Neural cell (in vitro differentiated cells): ENCODE data around the gene ANTXR2. TPM values are rescaled to one million over a fixed set of nuclear protein-coding genes. Genes with fewer than 3 reads are reported as not detected.

Source experiments
- H2AFZ ChIP-seq: fragments of 200-600, 300-800 bp; sonication (generic), shearing (Covaris generic); 2 replicates; pipeline ENCODE4 v1.6.0; 2014; ENCODE audit warnings: low read depth, mild to moderate bottlenecking, antibody characterized with exemption, low read length, moderate library complexity
- H3F3A ChIP-seq: fragments of 200-600 bp; shearing (Covaris generic); 2 replicates; pipeline ENCODE4 v1.6.1; 2016; ENCODE audit warnings: mild to moderate bottlenecking, moderate library complexity, mixed read lengths, antibody characterized with exemption, low read length; ENCODE audit not compliant: insufficient read depth, poor library complexity, severe bottlenecking
- H3K27ac ChIP-seq: fragments of 200-600, 300-800 bp; sonication (generic), shearing (Covaris generic); 2 replicates; pipeline ENCODE4 v1.5.1; 2014; ENCODE audit warnings: mild to moderate bottlenecking, low read length, moderate library complexity
- H3K27me3 ChIP-seq: fragments of 300-800, 200-600 bp; sonication (generic), shearing (Covaris generic); 2 replicates; pipeline ENCODE4 v1.6.0; 2014; ENCODE audit warnings: mild to moderate bottlenecking, low read depth, low read length, moderate library complexity; ENCODE audit not compliant: insufficient read depth
- H3K36me3 ChIP-seq: fragments of 300-800, 200-600 bp; sonication (generic), shearing (Covaris generic); 2 replicates; pipeline ENCODE4 v1.5.1; 2014; ENCODE audit warnings: mild to moderate bottlenecking, antibody characterized with exemption, low read length, moderate library complexity; ENCODE audit not compliant: insufficient read depth
- H3K4me2 ChIP-seq: fragments of 300-800, 200-600 bp; sonication (generic), shearing (Covaris generic); 2 replicates; pipeline ENCODE4 v1.6.0; 2014; ENCODE audit warnings: mild to moderate bottlenecking, low read length
- H3K4me3 ChIP-seq: fragments of 300-800, 200-600 bp; sonication (generic), shearing (Covaris generic); 2 replicates; pipeline ENCODE4 v1.5.1; 2014; ENCODE audit warnings: mild to moderate bottlenecking, low read length, moderate library complexity
- H3K79me2 ChIP-seq: fragments of 200-600 bp; shearing (Covaris generic); replicated peaks from 2 replicates; pipeline ENCODE4 v1.6.0; 2014; ENCODE audit warnings: mild to moderate bottlenecking, low read length, moderate library complexity; ENCODE audit not compliant: insufficient read depth
- H3K9ac ChIP-seq: fragments of 300-800, 200-600 bp; sonication (generic), shearing (Covaris generic); 2 replicates; pipeline ENCODE4 v1.6.1; 2016; ENCODE audit warnings: mild to moderate bottlenecking, low read length, mixed read lengths
- H3K9me2 ChIP-seq: fragments of 200-600 bp; shearing (Covaris generic); 2 replicates; pipeline ENCODE4 v1.6.1; 2016; ENCODE audit warnings: mild to moderate bottlenecking, low read length, mixed read lengths; ENCODE audit not compliant: insufficient read depth
- H3K9me3 ChIP-seq: fragments of 200-600, 300-800 bp; sonication (generic), shearing (Covaris generic); 2 replicates; pipeline ENCODE4 v1.6.1; 2016; ENCODE audit warnings: mild to moderate bottlenecking, mixed run types, low read length, moderate library complexity, mixed read lengths
- H4K20me1 ChIP-seq: fragments of 200-600 bp; shearing (Covaris generic); 2 replicates; pipeline ENCODE4 v1.6.1; 2016; ENCODE audit warnings: mild to moderate bottlenecking, mixed run types; ENCODE audit not compliant: insufficient read depth
- CTCF ChIP-seq: fragments of 450-650 bp; IDR thresholded peaks from 2 replicates; pipeline ENCODE4 v1.5.1; 2014; ENCODE audit warnings: antibody characterized with exemption, mild to moderate bottlenecking, moderate library complexity; ENCODE audit not compliant: poor library complexity, severe bottlenecking
- EP300 ChIP-seq: fragments of 450-650 bp; conservative IDR thresholded peaks from 2 replicates; pipeline ENCODE4 v1.6.1; 2014; ENCODE audit warnings: antibody characterized with exemption, mild to moderate bottlenecking, moderate library complexity; ENCODE audit not compliant: poor library complexity, severe bottlenecking
- EZH2 ChIP-seq: fragments of 200-600, 300-800 bp; shearing (Covaris generic), sonication (generic); IDR thresholded peaks from 2 replicates; pipeline ENCODE4 v1.6.1; 2014; ENCODE audit warnings: antibody characterized with exemption, low read length, borderline replicate concordance, mild to moderate bottlenecking; ENCODE audit not compliant: insufficient read depth, poor library complexity, severe bottlenecking
- MXI1 ChIP-seq: fragments of 450-650 bp; conservative IDR thresholded peaks from 2 replicates; pipeline ENCODE4 v1.6.1; 2014; ENCODE audit warnings: antibody characterized with exemption, mild to moderate bottlenecking; ENCODE audit not compliant: poor library complexity, severe bottlenecking
- POLR2AphosphoS5 ChIP-seq: IDR thresholded peaks from 2 replicates; pipeline ENCODE4 v1.6.1; 2012
- RAD21 ChIP-seq: fragments of 450-650 bp; conservative IDR thresholded peaks from 2 replicates; pipeline ENCODE4 v1.6.1; 2014; ENCODE audit warnings: antibody characterized with exemption, mild to moderate bottlenecking, moderate library complexity
- REST ChIP-seq: IDR thresholded peaks from 2 replicates; pipeline ENCODE4 v1.6.1; 2012; ENCODE audit warnings: borderline replicate concordance
- SMC3 ChIP-seq: fragments of 450-650 bp; conservative IDR thresholded peaks from 2 replicates; pipeline ENCODE4 v1.6.1; 2014; ENCODE audit warnings: antibody characterized with exemption, mild to moderate bottlenecking, moderate library complexity; ENCODE audit not compliant: poor library complexity
- TAF1 ChIP-seq: IDR thresholded peaks from 2 replicates; pipeline ENCODE4 v1.6.1; 2012; ENCODE audit warnings: low read depth
- polyA plus RNA-seq: library from polyadenylated mRNA; depleted of rRNA; stranded (reverse); fragments of >200 nt; gene quantifications from 2 replicates; pipeline ENCODE4 v1.2.3, GENCODE V29; 2014

The ANTXR2 gene
- polyA plus RNA-seq, 1 donor from 2014 or later, result 31.7 TPM

GRCh38 chr4:80094191-80094590 is 21.2 kb upstream of the ANTXR2 start:
- Histone ChIP-seq H4K20me1 (no peaks in the 10 kb centered on the region), H3K9me3 (no peaks in the 10 kb centered on the region), H3K79me2 (no peaks in the 10 kb centered on the region), H3K27ac (no peak overlapping the region), H3K4me2 (no peak overlapping the region), H3K9me2 (no peaks in the 10 kb centered on the region), H3F3A (no peaks in the 10 kb centered on the region), H3K9ac (no peak overlapping the region), H3K27me3 (no peaks in the 10 kb centered on the region), H3K36me3 (no peaks in the 10 kb centered on the region), H3K4me3 (no peak overlapping the region), H2AFZ (no peak overlapping the region)
- TF ChIP-seq CTCF, result no peak
- TF ChIP-seq REST, result no peak
- TF ChIP-seq RAD21, result no peak
- no peak for TF ChIP-seq MXI1
- no peak for TF ChIP-seq EP300
- TF ChIP-seq TAF1, result no peak
- TF ChIP-seq EZH2, result no peak
- no peak for TF ChIP-seq SMC3
- no peak for TF ChIP-seq POLR2AphosphoS5

GRCh38 chr4:80093563-80093962 is 20.5 kb upstream of the ANTXR2 start:
- no peaks in the 10 kb centered on the region for H3K9me2 ChIP-seq
- TF ChIP-seq REST (no peak), CTCF (no peak), SMC3 (no peak), MXI1 (no peak), TAF1 (no peak), RAD21 (no peak), POLR2AphosphoS5 (no peak), EP300 (no peak), EZH2 (no peak)

More at GRCh38 chr4:80093563-80093962, 20.5 kb upstream of the ANTXR2 start:
- H3K27ac ChIP-seq, result no peak overlapping the region
- no peak overlapping the region for H3K4me3 ChIP-seq
- no peak overlapping the region for H2AFZ ChIP-seq
- H3K79me2 ChIP-seq, result no peaks in the 10 kb centered on the region
- H3K27me3 ChIP-seq, result no peaks in the 10 kb centered on the region
- no peaks in the 10 kb centered on the region for H3K9me3 ChIP-seq
- H3K4me2 ChIP-seq, result no peak overlapping the region
- no peaks in the 10 kb centered on the region for H3K36me3 ChIP-seq
- no peak overlapping the region for H3K9ac ChIP-seq
- H4K20me1 ChIP-seq, result no peaks in the 10 kb centered on the region
- no peaks in the 10 kb centered on the region for H3F3A ChIP-seq
